Uterus (tissue), 4 donors: ENCODE results near the gene NEK6. TPM values are rescaled to one million over a fixed set of nuclear protein-coding genes. Genes with fewer than 3 reads are reported as not detected.

Experiments used
- DNase-seq, 2 donors: peaks; one replicate each; pipeline ENCODE4 v3.0.0-alpha.2; 2019 to 2020
- H3K27ac ChIP-seq, 2 donors: fragments of 200-600 bp; sonication (generic); 1 replicate in 1 of 2; 2 replicates in 1 of 2; pipeline ENCODE4 v1.5.1; 2016 to 2018
- H3K27me3 ChIP-seq, 2 donors: fragments of 200-600 bp; sonication (generic); one replicate each; pipeline ENCODE4 v1.5.1; 2018 to 2019; ENCODE audit warnings: control low read depth in 1 of 2
- H3K36me3 ChIP-seq, 2 donors: fragments of 200-600 bp; sonication (generic); one replicate each; pipeline ENCODE4 v1.5.1; 2019; ENCODE audit warnings: control low read depth in 1 of 2
- H3K4me1 ChIP-seq, 2 donors: fragments of 200-600 bp; sonication (generic); one replicate each; pipeline ENCODE4 v1.5.1; 2018 to 2019; ENCODE audit warnings: control low read depth in 1 of 2
- H3K4me3 ChIP-seq, 2 donors: fragments of 200-600 bp; sonication (generic); 1 replicate in 1 of 2; 2 replicates in 1 of 2; pipeline ENCODE4 v1.5.1; 2018 to 2019; ENCODE audit warnings: mild to moderate bottlenecking in 1 of 2
- H3K9me3 ChIP-seq, 2 donors: fragments of 200-600 bp; sonication (generic); one replicate each; pipeline ENCODE4 v1.5.1; 2019; ENCODE audit warnings: control low read depth in 1 of 2
- CTCF ChIP-seq, 4 experiments: fragments of 200-600 bp in 2 of 4; fragments of 450-650 bp in 2 of 4; sonication (generic) in 2 of 4; IDR thresholded peaks; one replicate each; pipeline ENCODE4 v1.5.1; 2016 to 2019; ENCODE audit warnings: antibody characterized with exemption in 4 of 4, mild to moderate bottlenecking in 2 of 4, moderate library complexity in 1 of 4
- POLR2A ChIP-seq, 2 donors: fragments of 450-650 bp; IDR thresholded peaks; one replicate each; pipeline ENCODE4 v1.6.1; 2016; ENCODE audit warnings: antibody characterized with exemption in 2 of 2, mild to moderate bottlenecking in 1 of 2, moderate library complexity in 1 of 2
- intact Hi-C: fragments of 100-400 bp; cut with DNase I; formaldehyde crosslinking; loops from one replicate; pipeline ENCODE4 v1.15.1; 2023; ENCODE audit warnings: low total_unique reads
- total RNA-seq, 4 donors: library from RNA; depleted of rRNA in 3 of 4; stranded (reverse); fragments of >200 nt in 3 of 4; gene quantifications; one replicate each; pipeline versions ENCODE4 v1.1.0 to v1.2.4, GENCODE V29; 2014 to 2023
- donor health status: DM: yes; HTN: yes; CAD: no.

The NEK6 gene
- total RNA-seq, 4 donors from 2014 or later, result 6.1 to 38.5 (median 34.7) TPM

GRCh38 chr9:124215956-124216355 is 41.8 kb upstream of the NEK6 start:
- H3K27me3 ChIP-seq, result no peaks in the 10 kb centered on the region
- no peak for TF ChIP-seq POLR2A (IDR thresholded peaks at IDR 0.05)
- H3K9me3 ChIP-seq, result no peaks in the 10 kb centered on the region
- DNase-seq, result no peak
- no peak overlapping the region for H3K4me3 ChIP-seq
- intact Hi-C loops, result no loop called here
- H3K36me3 ChIP-seq, result no peaks in the 10 kb centered on the region
- H3K27ac ChIP-seq, result no peak overlapping the region
- no peaks in the 10 kb centered on the region for H3K4me1 ChIP-seq

GRCh38 chr9:124216474-124217176 is 41.1 kb upstream of the NEK6 start:
- Histone ChIP-seq H3K4me3 (no peak overlapping the region), H3K27me3 (no peaks in the 10 kb centered on the region), H3K9me3 (no peaks in the 10 kb centered on the region), H3K4me1 (no peaks in the 10 kb centered on the region), H3K36me3 (no peaks in the 10 kb centered on the region), H3K27ac (no peak overlapping the region)
- TF ChIP-seq POLR2A (IDR thresholded peaks at IDR 0.05), result no peak
- no peak for TF ChIP-seq CTCF (IDR thresholded peaks at IDR 0.05)
- intact Hi-C loops, result no loop called here
- DNase-seq, result no peak

- Histone ChIP-seq H3K4me3 (no peak overlapping the region), H3K27me3 (no peaks in the 10 kb centered on the region), H3K36me3 (no peaks in the 10 kb centered on the region), H3K4me1 (no peaks in the 10 kb centered on the region), H3K9me3 (no peaks in the 10 kb centered on the region), H3K27ac (no peak overlapping the region)
- TF ChIP-seq POLR2A (IDR thresholded peaks at IDR 0.05), result no peak
- TF ChIP-seq CTCF (IDR thresholded peaks at IDR 0.05), result no peak
- DNase-seq, result no peak
- intact Hi-C loops, result no loop called here
Observed at GRCh38 chr9:124217836-124218437, 39.8 kb upstream of the NEK6 start.

GRCh38 chr9:124218438-124218982 is 39.2 kb upstream of the NEK6 start:
- Histone ChIP-seq H3K27ac (no peak overlapping the region), H3K4me1 (no peaks in the 10 kb centered on the region), H3K9me3 (no peaks in the 10 kb centered on the region), H3K27me3 (no peaks in the 10 kb centered on the region), H3K36me3 (no peaks in the 10 kb centered on the region), H3K4me3 (no peak overlapping the region)
- TF ChIP-seq CTCF (IDR thresholded peaks at IDR 0.05) (no peak), POLR2A (IDR thresholded peaks at IDR 0.05) (no peak)
- DNase-seq, result no peak
- intact Hi-C loops, result no loop called here

GRCh38 chr9:124218987-124219461 is 38.7 kb upstream of the NEK6 start:
- Histone ChIP-seq H3K36me3 (no peaks in the 10 kb centered on the region), H3K9me3 (no peaks in the 10 kb centered on the region), H3K4me1 (no peaks in the 10 kb centered on the region), H3K27me3 (no peaks in the 10 kb centered on the region), H3K27ac (no peak overlapping the region), H3K4me3 (no peak overlapping the region)
- TF ChIP-seq CTCF (IDR thresholded peaks at IDR 0.05), result no peak
- TF ChIP-seq POLR2A (IDR thresholded peaks at IDR 0.05), result no peak
- DNase-seq, result no peak
- intact Hi-C loops, result no loop called here
